GM13976 (cell line): ENCODE results near the gene HIBADH.

Experiments used
- DNase-seq: peaks from one replicate; pipeline ENCODE4 v3.0.0; 2012; ENCODE audit warnings: low spot score
- in situ Hi-C: fragments of 300-500 bp; cut with MboI; formaldehyde crosslinking; loops from one replicate; pipeline ENCODE4 v1.12.0; 2022; ENCODE audit warnings: low sequenced_read_pairs, mixed read lengths, inconsistent platforms; ENCODE audit not compliant: unreplicated experiment
- TF ChIP-seq, protein P1 (sequence below): IDR thresholded peaks from 2 replicates; pipeline ENCODE4 v1.5.1; 2012; ENCODE audit warnings: borderline replicate concordance, mild to moderate bottlenecking; ENCODE audit not compliant: insufficient read depth; ENCODE audit errors: extremely low read depth, missing control alignments, control extremely low read depth

Gene HIBADH

DNA sequence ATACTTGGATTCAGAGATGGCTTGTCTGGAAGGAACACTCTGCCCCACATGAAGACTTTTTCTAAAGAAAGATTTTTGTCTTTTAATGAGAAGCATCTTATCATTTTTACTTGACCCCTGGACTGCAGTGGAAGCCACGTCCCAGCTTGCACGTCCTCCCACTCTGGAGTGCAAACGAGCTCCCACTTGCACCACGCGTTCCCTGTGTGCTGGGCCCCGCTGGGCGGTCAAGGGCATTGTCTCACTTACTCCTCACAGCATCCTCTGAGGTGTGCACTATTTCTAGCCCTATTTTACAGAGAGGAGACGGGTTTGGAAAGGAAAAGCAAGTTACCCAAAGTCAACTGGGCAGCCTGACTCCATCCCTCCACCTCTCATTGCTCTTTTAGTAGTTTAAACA lies 175.2 kb downstream of the HIBADH start:
- in situ Hi-C loops, result no loop called here
- TF ChIP-seq, protein P1, sequence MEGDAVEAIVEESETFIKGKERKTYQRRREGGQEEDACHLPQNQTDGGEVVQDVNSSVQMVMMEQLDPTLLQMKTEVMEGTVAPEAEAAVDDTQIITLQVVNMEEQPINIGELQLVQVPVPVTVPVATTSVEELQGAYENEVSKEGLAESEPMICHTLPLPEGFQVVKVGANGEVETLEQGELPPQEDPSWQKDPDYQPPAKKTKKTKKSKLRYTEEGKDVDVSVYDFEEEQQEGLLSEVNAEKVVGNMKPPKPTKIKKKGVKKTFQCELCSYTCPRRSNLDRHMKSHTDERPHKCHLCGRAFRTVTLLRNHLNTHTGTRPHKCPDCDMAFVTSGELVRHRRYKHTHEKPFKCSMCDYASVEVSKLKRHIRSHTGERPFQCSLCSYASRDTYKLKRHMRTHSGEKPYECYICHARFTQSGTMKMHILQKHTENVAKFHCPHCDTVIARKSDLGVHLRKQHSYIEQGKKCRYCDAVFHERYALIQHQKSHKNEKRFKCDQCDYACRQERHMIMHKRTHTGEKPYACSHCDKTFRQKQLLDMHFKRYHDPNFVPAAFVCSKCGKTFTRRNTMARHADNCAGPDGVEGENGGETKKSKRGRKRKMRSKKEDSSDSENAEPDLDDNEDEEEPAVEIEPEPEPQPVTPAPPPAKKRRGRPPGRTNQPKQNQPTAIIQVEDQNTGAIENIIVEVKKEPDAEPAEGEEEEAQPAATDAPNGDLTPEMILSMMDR, result no peak
- no peak for DNase-seq

- TF ChIP-seq, protein P1, result no peak
- no peak for DNase-seq
- in situ Hi-C loops, result no loop called here
Measured at GRCh38 chr7:27484451-27484850, 178.2 kb downstream of the HIBADH start.

DNA sequence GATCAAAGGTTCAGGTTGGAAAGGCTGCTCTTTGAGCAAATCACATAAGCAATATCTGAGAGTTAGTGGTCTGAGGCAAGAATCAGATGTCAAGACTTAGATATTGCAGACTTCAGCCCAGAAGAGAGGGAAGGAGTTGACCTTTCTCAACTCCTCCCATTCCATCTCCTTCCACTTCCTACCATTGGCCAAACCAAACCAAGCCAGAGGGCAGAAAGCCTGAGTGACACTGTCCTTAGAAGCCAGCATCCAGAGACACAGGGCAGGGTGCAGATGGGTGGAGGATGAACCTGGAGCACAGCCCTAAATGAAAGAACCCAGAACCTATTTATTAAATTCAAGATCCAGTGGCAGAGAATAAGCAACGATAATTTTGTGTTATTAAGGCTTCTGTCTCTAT lies 180.5 kb downstream of the HIBADH start:
- in situ Hi-C loops, result no loop called here
- DNase-seq, result no peak
- TF ChIP-seq, protein P1, result no peak

DNA sequence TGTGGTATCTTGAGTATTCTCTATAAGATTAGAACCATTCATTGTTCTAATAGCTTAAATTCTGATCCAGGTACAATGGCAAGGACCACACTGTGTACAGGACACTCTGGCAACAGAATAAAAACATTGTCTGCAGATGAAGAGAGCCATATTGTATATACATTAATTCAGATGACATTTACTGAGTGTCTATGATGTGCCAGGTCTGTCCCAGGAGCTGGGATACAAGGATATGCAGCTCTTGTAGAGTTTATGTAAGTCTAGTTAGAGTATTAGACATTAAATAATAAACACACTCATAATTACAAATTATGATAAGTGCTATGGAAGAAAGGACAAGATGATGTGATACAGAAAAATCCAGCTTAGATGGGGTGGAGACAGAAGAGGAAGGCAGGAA lies 184.1 kb downstream of the HIBADH start:
- in situ Hi-C loops, result no loop called here
- DNase-seq, result no peak
- TF ChIP-seq, protein P1, result no peak

- DNase-seq, result no peak
- in situ Hi-C loops, result no loop called here
- TF ChIP-seq, protein P1, result no peak
Measured at GRCh38 chr7:27478084-27478483, 184.6 kb downstream of the HIBADH start.

- in situ Hi-C loops, result no loop called here
- TF ChIP-seq, protein P1, result no peak
Measured at GRCh38 chr7:27476493-27476892, 186.2 kb downstream of the HIBADH start.

More at GRCh38 chr7:27476493-27476892, 186.2 kb downstream of the HIBADH start:
- no peak for DNase-seq
